Neuronal stem cell (in vitro differentiated cells): ENCODE data around the gene RASA2.
A peak's percentile ranks its signal among the peaks of the same experiment; 100 is the strongest.

Experiments used
- DNase-seq: peaks from one replicate; pipeline ENCODE4 v3.0.0-alpha.2; 2013; ENCODE audit warnings: low spot score
- H2AFZ ChIP-seq: one replicate; pipeline ENCODE4 v1.6.1; 2013; ENCODE audit warnings: mild to moderate bottlenecking, low read length, inconsistent platforms
- H2AK5ac ChIP-seq: 2 replicates; pipeline ENCODE4 v1.6.1; 2013; ENCODE audit warnings: low read depth, mild to moderate bottlenecking, inconsistent platforms, low read length, moderate library complexity, mixed read lengths
- H2BK120ac ChIP-seq: 2 replicates; pipeline ENCODE4 v1.6.1; 2013; ENCODE audit warnings: low read depth, mild to moderate bottlenecking, inconsistent platforms, low read length, moderate library complexity, mixed read lengths
- H2BK12ac ChIP-seq: one replicate; pipeline ENCODE4 v1.6.1; 2013; ENCODE audit warnings: low read length, inconsistent platforms
- H2BK15ac ChIP-seq: 2 replicates; pipeline ENCODE4 v1.6.1; 2013; ENCODE audit warnings: mild to moderate bottlenecking, low read length, inconsistent platforms, mixed read lengths
- H2BK5ac ChIP-seq: one replicate; pipeline ENCODE4 v1.6.1; 2013; ENCODE audit warnings: inconsistent platforms, mild to moderate bottlenecking, low read length, moderate library complexity
- H3K14ac ChIP-seq: one replicate; pipeline ENCODE4 v1.6.1; 2013; ENCODE audit warnings: low read length, inconsistent platforms
- H3K18ac ChIP-seq: 2 replicates; pipeline ENCODE4 v1.6.1; 2013; ENCODE audit warnings: low read length, inconsistent platforms
- H3K23ac ChIP-seq: 2 replicates; pipeline ENCODE4 v1.6.1; 2013; ENCODE audit warnings: low read depth, mild to moderate bottlenecking, mixed read lengths, low read length, inconsistent platforms; ENCODE audit not compliant: poor library complexity
- H3K27ac ChIP-seq: replicated peaks from 3 replicates; pipeline ENCODE4 v1.5.1; 2013; ENCODE audit warnings: low read length, inconsistent platforms
- H3K27me3 ChIP-seq, 3 experiments: 2 replicates each; pipeline ENCODE4 v1.6.1; 2013; ENCODE audit warnings: low read length in 3 of 3, mild to moderate bottlenecking in 2 of 3, inconsistent platforms in 1 of 3, low read depth in 1 of 3, mixed read lengths in 1 of 3, moderate library complexity in 1 of 3; ENCODE audit not compliant: control insufficient read depth in 3 of 3, insufficient read depth in 3 of 3
- H3K36me3 ChIP-seq, 2 donors: replicated peaks in 1 of 2; 2 replicates each; pipeline ENCODE4 v1.6.1; 2013; ENCODE audit warnings: low read length in 2 of 2; ENCODE audit not compliant: control insufficient read depth in 2 of 2, insufficient read depth in 2 of 2
- H3K4ac ChIP-seq: 2 replicates; pipeline ENCODE4 v1.6.1; 2013; ENCODE audit warnings: inconsistent platforms, mild to moderate bottlenecking, low read length, moderate library complexity
- H3K4me1 ChIP-seq, 2 donors: 1 replicate in 1 of 2; 2 replicates in 1 of 2; pipeline ENCODE4 v1.6.1; 2013; ENCODE audit warnings: low read length in 2 of 2, low read depth in 1 of 2; ENCODE audit not compliant: control insufficient read depth in 2 of 2, insufficient read depth in 1 of 2
- H3K4me2 ChIP-seq: one replicate; pipeline ENCODE4 v1.6.1; 2013; ENCODE audit warnings: mild to moderate bottlenecking, low read length, inconsistent platforms; ENCODE audit not compliant: insufficient read depth, poor library complexity, severe bottlenecking
- H3K4me3 ChIP-seq, 2 donors: 2 replicates each; pipeline ENCODE4 v1.5.1; 2013; ENCODE audit warnings: low read length in 2 of 2, mild to moderate bottlenecking in 2 of 2, inconsistent platforms in 1 of 2, moderate library complexity in 1 of 2
- H3K79me1 ChIP-seq: one replicate; pipeline ENCODE4 v1.6.1; 2013; ENCODE audit warnings: low read depth, mild to moderate bottlenecking, inconsistent platforms, low read length, moderate library complexity
- H3K9ac ChIP-seq: one replicate; pipeline ENCODE4 v1.6.1; 2013; ENCODE audit warnings: mild to moderate bottlenecking, low read depth, low read length, inconsistent platforms; ENCODE audit not compliant: poor library complexity
- H3K9me3 ChIP-seq, 2 donors: replicated peaks in 1 of 2; 2 replicates each; pipeline versions ENCODE3 to v1.6.1; 2013; ENCODE audit warnings: low read length in 2 of 2, mild to moderate bottlenecking in 2 of 2, inconsistent platforms in 1 of 2, low read depth in 1 of 2, mixed read lengths in 1 of 2, moderate library complexity in 1 of 2; ENCODE audit not compliant: control insufficient read depth in 2 of 2, insufficient read depth in 1 of 2
- H4K8ac ChIP-seq: one replicate; pipeline ENCODE4 v1.6.1; 2013; ENCODE audit warnings: low read depth, mild to moderate bottlenecking, inconsistent platforms, low read length, moderate library complexity
- H4K91ac ChIP-seq: one replicate; pipeline ENCODE4 v1.6.1; 2013; ENCODE audit warnings: low read length, low read depth, mild to moderate bottlenecking, inconsistent platforms; ENCODE audit not compliant: poor library complexity
- WGBS, 2 donors: extraction: QIAGEN DNeasy Blood & Tissue Kit; methylation state at CpG; one replicate each; pipeline ENCODE4 v1.1.7; 2013; ENCODE audit warnings: missing lambda C conversion rate in 2 of 2, mixed read lengths in 1 of 2; ENCODE audit not compliant: insufficient read length in 2 of 2, insufficient replicate concordance in 1 of 2; ENCODE audit errors: extremely low coverage in 2 of 2; 5-methylcytosine and 5-hydroxymethylcytosine counted together

The RASA2 gene

DNA sequence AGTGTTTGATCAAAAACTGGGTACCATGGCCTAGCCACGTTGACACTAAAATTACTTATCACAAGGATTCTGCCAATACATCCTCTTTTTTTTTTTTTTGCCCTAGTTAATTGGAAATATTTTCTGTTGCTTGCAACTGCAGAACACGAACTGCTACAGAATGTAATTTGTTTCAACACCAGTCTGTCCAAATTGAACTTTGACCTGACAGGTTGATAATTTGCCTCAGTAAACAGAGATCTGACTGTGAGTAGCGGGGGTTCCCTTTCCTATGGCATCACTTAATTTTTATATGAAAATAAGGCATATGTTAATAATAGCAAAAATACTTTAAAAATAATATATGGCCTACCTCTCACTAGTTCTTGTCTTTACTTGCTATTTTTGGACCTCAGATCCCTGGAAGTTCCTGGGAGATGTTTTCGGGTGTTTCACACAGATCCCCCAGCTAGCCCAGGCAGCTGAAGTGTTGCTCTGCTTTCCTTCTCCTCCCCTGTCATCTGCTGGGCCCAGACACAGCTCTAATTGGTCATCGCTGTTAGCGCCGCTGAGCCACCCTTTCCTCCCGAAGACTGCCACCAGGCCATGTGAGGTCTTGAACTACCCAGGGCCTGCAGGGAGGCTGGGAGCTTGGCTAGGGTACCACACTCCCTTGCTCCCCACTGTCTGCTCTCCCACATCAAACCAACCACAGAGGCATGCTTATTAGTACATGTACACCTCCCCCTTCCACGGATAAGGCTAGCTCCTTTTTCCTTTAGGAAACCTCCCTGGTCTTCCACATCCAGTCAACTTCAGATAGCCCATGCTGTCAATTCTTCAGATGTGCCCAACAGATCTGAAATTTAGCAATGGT lies 161.5 kb downstream of the RASA2 start:
- Histone ChIP-seq H3K9me3 (peaks cover 0 to 2% of the 10 kb centered on the region in 2 donors), H3K4me3 (peak overlapping the region in 1 of 2 donors; percentile 22), H2AK5ac (no peak overlapping the region), H3K36me3 (no peaks in the 10 kb centered on the region), H4K8ac (no peak overlapping the region), H3K9ac (no peak overlapping the region), H2BK5ac (no peak overlapping the region), H3K79me1 (no peaks in the 10 kb centered on the region), H3K27ac (no peak overlapping the region), H2BK12ac (no peak overlapping the region), H3K18ac (no peak overlapping the region), H3K23ac (no peak overlapping the region), H3K4me2 (no peak overlapping the region), H3K4ac (no peak overlapping the region), H3K27me3 (peaks cover 0 to 6% (median 0%) of the 10 kb centered on the region in 3 experiments), H3K14ac (no peak overlapping the region), H2BK120ac (no peak overlapping the region), H4K91ac (no peak overlapping the region), H2AFZ (no peak overlapping the region), H2BK15ac (no peak overlapping the region), H3K4me1 (no peaks in the 10 kb centered on the region)
- WGBS, 2 donors = no CpG with 5 or more reads among the region's 9 CpGs
- DNase-seq = no peak

DNA sequence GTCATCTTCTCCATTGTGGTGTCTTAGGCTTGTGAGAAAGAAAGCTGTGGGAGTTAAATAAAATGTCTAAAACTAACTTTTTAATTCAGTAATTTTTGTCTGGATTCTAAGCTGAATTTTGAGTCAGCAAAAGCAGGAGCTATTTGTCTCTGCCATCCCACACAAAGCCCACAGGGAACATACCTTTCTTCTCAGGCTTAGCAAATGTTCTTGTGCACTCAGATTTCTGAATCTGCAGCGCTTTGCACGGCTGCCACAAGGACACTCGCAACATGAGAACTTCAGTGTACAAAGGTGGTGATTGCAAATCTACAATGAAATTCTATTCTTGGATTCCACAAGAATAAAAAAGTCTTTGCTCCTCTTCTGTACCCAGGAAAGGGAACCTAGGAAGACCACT lies 163.0 kb downstream of the RASA2 start:
- Histone ChIP-seq H3K9me3 (no peaks in the 10 kb centered on the region), H2BK12ac (no peak overlapping the region), H3K4me3 (no peak overlapping the region), H3K27me3 (peaks cover 0 to 6% (median 0%) of the 10 kb centered on the region in 3 experiments), H3K23ac (no peak overlapping the region), H3K14ac (no peak overlapping the region), H3K4me2 (no peak overlapping the region), H3K18ac (no peak overlapping the region), H2AFZ (no peak overlapping the region), H2BK5ac (no peak overlapping the region), H2AK5ac (no peak overlapping the region), H3K4me1 (no peaks in the 10 kb centered on the region), H4K8ac (no peak overlapping the region), H3K36me3 (no peaks in the 10 kb centered on the region), H4K91ac (no peak overlapping the region), H3K27ac (no peak overlapping the region), H2BK120ac (no peak overlapping the region), H3K79me1 (no peaks in the 10 kb centered on the region), H3K4ac (no peak overlapping the region), H3K9ac (no peak overlapping the region), H2BK15ac (no peak overlapping the region)
- no CpG with 5 or more reads among the region's 3 CpGs for WGBS, 2 donors
- DNase-seq = no peak

GRCh38 chr3:141650783-141651182 lies 164.0 kb downstream of the RASA2 start:
- Histone ChIP-seq H3K18ac (no peak overlapping the region), H3K4me2 (no peak overlapping the region), H3K14ac (no peak overlapping the region), H3K79me1 (no peaks in the 10 kb centered on the region), H3K4ac (no peak overlapping the region), H2BK5ac (no peak overlapping the region), H3K23ac (no peak overlapping the region), H3K4me1 (no peaks in the 10 kb centered on the region), H3K4me3 (no peak overlapping the region), H4K8ac (no peak overlapping the region), H4K91ac (no peak overlapping the region), H3K27ac (no peak overlapping the region), H3K9ac (no peak overlapping the region), H2BK12ac (no peak overlapping the region), H3K27me3 (peaks cover 0 to 6% (median 0%) of the 10 kb centered on the region in 3 experiments), H3K9me3 (no peaks in the 10 kb centered on the region), H3K36me3 (no peaks in the 10 kb centered on the region), H2BK15ac (no peak overlapping the region), H2AFZ (no peak overlapping the region), H2BK120ac (no peak overlapping the region), H2AK5ac (no peak overlapping the region)
- whole genome bisulfite sequencing, 2 donors = no CpG with 5 or more reads among the region's 2 CpGs
- no peak for DNase-seq

GRCh38 chr3:141651409-141651808 lies 164.6 kb downstream of the RASA2 start:
- H3K18ac ChIP-seq = no peak overlapping the region
- H3K4me2 ChIP-seq = no peak overlapping the region
- no peak overlapping the region for H3K14ac ChIP-seq
- H3K4me1 ChIP-seq = no peaks in the 10 kb centered on the region
- DNase-seq = no peak
- H2BK15ac ChIP-seq = no peak overlapping the region
- H3K27ac ChIP-seq = no peak overlapping the region
- H2BK5ac ChIP-seq = no peak overlapping the region
- H3K36me3 ChIP-seq = no peaks in the 10 kb centered on the region
- no peak overlapping the region for H3K4me3 ChIP-seq
- no peak overlapping the region for H4K8ac ChIP-seq
- H2AFZ ChIP-seq = no peak overlapping the region
- H2BK12ac ChIP-seq = no peak overlapping the region
- H3K79me1 ChIP-seq = no peaks in the 10 kb centered on the region
- H3K27me3 ChIP-seq = peaks cover 0 to 6% (median 0%) of the 10 kb centered on the region in 3 experiments
- no peak overlapping the region for H2BK120ac ChIP-seq
- H4K91ac ChIP-seq = no peak overlapping the region
- no peak overlapping the region for H3K23ac ChIP-seq
- H3K4ac ChIP-seq = no peak overlapping the region
- no peak overlapping the region for H3K9ac ChIP-seq
- H3K9me3 ChIP-seq = no peaks in the 10 kb centered on the region
- H2AK5ac ChIP-seq = no peak overlapping the region
- no CpG with 5 or more reads among the region's 2 CpGs for WGBS, 2 donors
